Choroid plexus epithelial cell (primary cell): ENCODE results near the gene SPEF2.
A peak's percentile ranks its signal among the peaks of the same experiment; 100 is the strongest.

ENCODE experiments used
- DNase-seq: peaks from one replicate; pipeline ENCODE4 v3.0.0-alpha.2; 2010; ENCODE audit warnings: low read depth
- H3K4me3 ChIP-seq: 2 replicates; pipeline ENCODE4 v1.5.1; 2011; ENCODE audit warnings: low read depth, mild to moderate bottlenecking, control low read depth, low read length, moderate library complexity
- TF ChIP-seq, protein P1 (sequence below): conservative IDR thresholded peaks from 2 replicates; pipeline ENCODE4 v1.5.1; 2011; ENCODE audit warnings: low read depth, mild to moderate bottlenecking, control low read depth, inconsistent platforms, low read length, moderate library complexity

The SPEF2 gene

DNA sequence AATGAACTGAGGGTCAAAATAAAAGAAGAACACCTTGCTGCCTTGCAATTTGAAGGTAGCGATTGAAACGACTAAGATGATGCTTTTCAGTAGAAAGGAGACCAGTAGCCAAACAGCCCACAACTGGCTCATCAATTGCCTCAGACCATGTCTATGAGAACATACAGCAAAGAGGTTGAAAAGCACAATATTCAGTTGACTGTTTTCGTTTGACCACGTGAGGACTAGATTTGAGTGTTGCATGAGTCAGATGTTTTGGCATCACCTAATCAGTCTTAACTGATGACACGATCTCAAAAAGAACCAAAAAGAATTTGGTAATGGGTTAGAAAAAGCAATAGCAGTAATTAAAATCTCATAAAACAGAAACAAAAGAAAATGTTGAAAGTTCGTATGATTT lies 156.3 kb downstream of the SPEF2 start:
- DNase-seq: peak; percentile 70

DNA sequence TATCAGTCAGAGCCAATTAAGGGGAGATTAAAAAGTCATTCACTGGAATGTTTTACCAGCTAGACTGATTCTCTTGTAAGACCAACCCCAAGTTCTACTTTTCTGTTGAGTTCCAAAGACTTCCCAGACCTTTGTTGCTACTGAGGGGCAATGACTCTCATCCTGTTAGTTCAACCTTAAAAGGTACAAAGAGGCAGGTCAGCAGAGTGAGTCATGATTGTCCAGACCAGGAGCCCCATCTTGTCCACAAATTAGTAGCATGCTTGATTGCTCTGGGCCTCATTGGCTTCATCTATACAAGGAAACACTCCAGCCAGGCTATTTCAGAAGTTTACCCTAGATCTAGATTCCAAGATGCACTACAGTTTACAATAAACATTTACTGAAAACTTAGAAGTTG lies 159.1 kb downstream of the SPEF2 start:
- no peak overlapping the region for H3K4me3 ChIP-seq
- peak; percentile 18 for DNase-seq
- TF ChIP-seq, protein P1, sequence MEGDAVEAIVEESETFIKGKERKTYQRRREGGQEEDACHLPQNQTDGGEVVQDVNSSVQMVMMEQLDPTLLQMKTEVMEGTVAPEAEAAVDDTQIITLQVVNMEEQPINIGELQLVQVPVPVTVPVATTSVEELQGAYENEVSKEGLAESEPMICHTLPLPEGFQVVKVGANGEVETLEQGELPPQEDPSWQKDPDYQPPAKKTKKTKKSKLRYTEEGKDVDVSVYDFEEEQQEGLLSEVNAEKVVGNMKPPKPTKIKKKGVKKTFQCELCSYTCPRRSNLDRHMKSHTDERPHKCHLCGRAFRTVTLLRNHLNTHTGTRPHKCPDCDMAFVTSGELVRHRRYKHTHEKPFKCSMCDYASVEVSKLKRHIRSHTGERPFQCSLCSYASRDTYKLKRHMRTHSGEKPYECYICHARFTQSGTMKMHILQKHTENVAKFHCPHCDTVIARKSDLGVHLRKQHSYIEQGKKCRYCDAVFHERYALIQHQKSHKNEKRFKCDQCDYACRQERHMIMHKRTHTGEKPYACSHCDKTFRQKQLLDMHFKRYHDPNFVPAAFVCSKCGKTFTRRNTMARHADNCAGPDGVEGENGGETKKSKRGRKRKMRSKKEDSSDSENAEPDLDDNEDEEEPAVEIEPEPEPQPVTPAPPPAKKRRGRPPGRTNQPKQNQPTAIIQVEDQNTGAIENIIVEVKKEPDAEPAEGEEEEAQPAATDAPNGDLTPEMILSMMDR: no peak

More for the DNA sequence above, 156.3 kb downstream of the SPEF2 start:
- TF ChIP-seq, protein P1: no peak
- no peak overlapping the region for H3K4me3 ChIP-seq

DNA sequence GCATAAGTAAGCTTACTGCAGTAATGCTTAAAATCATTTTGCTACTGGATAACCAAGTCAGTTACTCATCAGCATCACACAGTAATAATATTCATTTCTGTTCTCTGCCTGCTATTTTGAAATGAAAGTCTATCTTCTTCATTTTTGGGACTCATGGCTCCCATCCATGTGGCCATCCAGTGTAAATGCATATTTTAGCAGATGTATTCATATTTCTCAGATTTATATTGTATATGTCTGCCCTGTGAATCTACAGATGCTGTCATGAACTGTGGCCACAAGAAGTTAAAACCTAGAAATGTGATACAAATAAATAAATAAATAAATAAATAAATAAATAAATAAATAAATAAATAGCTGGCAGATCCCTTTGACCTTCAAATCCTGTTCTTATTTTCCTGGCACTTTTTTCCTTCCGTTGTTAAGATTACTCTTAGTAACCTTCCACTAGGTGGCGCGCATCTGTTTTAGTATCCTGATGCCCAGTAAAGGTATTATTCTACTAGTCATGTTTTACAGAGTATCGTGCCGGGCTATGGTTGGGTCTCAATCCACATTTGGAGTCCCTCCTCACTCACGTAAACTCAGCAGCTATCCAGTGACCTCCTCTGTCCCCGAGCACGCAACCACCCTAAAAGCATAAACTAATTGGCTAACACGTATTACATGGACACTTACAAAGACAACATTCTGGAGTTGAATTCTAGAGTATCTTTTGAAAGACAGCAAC lies 159.9 kb downstream of the SPEF2 start:
- H3K4me3 ChIP-seq: no peak overlapping the region
- TF ChIP-seq, protein P1: peak; percentile 63
- DNase-seq: peak; percentile 94

DNA sequence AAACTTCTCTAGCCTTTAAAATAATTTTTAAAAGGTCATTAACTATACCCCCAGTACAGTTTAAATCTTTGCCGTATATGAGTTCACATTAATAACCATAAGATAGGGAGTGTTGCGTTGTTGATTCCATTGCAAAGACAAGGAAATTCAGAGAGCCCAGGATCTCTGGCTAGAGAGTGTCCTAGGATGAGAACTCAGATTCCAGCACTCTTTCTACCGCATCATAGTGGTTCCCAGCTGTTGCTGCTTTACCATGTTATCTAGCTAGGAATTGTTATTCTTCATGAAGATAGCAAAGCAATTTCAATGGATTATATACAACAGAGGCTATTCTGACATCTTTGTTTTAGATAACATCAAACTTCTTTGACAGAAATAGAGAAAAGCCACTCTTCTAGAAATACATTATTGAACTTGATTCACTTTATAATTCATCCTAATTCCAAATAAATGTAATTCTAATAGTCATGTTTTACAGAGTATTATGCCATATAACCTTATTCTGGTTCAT lies 160.7 kb downstream of the SPEF2 start:
- no peak overlapping the region for H3K4me3 ChIP-seq
- TF ChIP-seq, protein P1: no peak
- no peak for DNase-seq

DNA sequence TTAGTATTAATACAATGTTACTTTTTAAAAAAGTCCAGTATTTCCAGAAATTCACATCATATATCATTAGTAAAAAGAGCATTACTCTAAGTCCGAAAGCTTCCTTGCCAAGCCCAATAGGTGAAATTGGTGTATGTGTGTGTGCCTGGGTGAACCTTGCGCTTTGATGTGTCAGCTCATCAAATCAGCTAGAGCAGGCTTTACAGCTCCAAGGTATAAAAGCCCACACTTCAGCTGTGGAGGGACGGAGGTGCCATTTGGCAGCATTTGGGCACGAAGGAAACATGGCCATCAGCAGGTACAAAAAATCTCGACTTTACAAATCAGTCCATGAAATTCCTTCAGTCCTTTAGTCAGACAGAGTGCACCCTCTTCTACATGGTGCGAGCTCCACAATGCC lies 162.6 kb downstream of the SPEF2 start:
- TF ChIP-seq, protein P1: no peak
- no peak for DNase-seq

DNA sequence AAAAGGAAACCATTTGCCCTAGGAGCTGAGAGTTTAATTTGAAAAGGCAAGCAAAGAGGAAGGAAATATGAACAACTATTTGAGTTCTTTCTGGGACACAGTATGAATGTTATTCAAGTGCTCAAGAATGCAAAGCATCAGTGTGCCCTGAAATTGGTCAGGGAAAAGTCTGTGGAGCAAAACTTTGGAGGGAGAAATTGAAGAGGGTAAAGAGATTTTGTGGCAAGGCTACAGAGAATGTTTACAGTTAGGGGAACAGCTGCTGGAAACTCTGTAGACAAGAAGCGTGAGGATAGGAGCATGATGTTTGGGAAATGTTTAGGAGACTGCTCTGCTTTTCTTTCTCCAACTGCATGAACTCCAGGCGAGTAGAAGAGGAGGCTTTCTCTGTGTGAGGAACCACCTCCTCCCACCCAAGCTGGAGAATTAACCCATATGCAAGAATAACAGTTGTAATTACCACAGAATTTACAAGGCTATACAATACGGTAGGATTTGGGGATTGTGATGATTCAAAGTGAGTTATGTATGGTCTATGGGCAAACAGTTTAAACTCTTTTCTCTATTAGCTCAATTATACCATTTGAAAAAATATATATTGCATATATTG lies 163.6 kb downstream of the SPEF2 start:
- DNase-seq: peak; percentile 58
- no peak overlapping the region for H3K4me3 ChIP-seq
- TF ChIP-seq, protein P1: no peak

More for the DNA sequence above, 162.6 kb downstream of the SPEF2 start:
- no peak overlapping the region for H3K4me3 ChIP-seq
